HEK293 (cell line): Measurements from ENCODE around the gene NUAK1.

ENCODE experiments used
- CTCF ChIA-PET: fragments of 350-600 bp; formaldehyde crosslinking; extraction: SDS; loops from one replicate; lab custom pipeline; 2021; ENCODE audit warnings: antibody characterized with exemption; lab: Yijun Ruan, JAX
- POLR2A ChIA-PET: fragments of 300-600 bp; formaldehyde crosslinking; extraction: SDS; loops from one replicate; lab custom pipeline; 2020; ENCODE audit warnings: antibody characterized with exemption, inconsistent platforms; lab: Yijun Ruan, JAX
- H3K27ac ChIP-seq: fragments of 200-500 bp; sonication (Bioruptor generic); 2 replicates; pipeline ENCODE4 v1.5.1; 2014; ENCODE audit warnings: low read depth, low read length, control low read depth, inconsistent platforms; ENCODE audit errors: extremely low read depth
- H3K36me3 ChIP-seq, 2 experiments: fragments of 200-500 bp in 1 of 2; sonication (Bioruptor generic) in 1 of 2; 1 replicate in 1 of 2; 2 replicates in 1 of 2; pipeline ENCODE4 v1.5.1; 2014 to 2017; ENCODE audit warnings: inconsistent platforms in 2 of 2, low read length in 2 of 2; ENCODE audit not compliant: control insufficient read depth in 2 of 2, insufficient read depth in 1 of 2
- H3K4me1 ChIP-seq: fragments of 200-500 bp; sonication (Bioruptor generic); 2 replicates; pipeline ENCODE4 v1.5.1; 2014; ENCODE audit warnings: mild to moderate bottlenecking, low read length, inconsistent platforms; ENCODE audit not compliant: control insufficient read depth, insufficient read depth
- H3K4me3 ChIP-seq: 2 replicates; pipeline ENCODE4 v1.5.1; 2011; ENCODE audit warnings: low read depth, mild to moderate bottlenecking, control low read depth, low read length, moderate library complexity
- H3K9me3 ChIP-seq: fragments of 200-500 bp; sonication (Bioruptor generic); 2 replicates; pipeline ENCODE4 v1.5.1; 2014; ENCODE audit warnings: low read depth, low read length, inconsistent platforms; ENCODE audit not compliant: control insufficient read depth, insufficient read depth
- BCL6B ChIP-seq: fragments of 450-650 bp; formaldehyde crosslinking; IDR thresholded peaks from 2 replicates; pipeline ENCODE4 v1.5.1; 2017; ENCODE audit warnings: missing biosample characterization, missing genetic modification characterization
- MYNN ChIP-seq: fragments of 450-650 bp; formaldehyde crosslinking; IDR thresholded peaks from 2 replicates; pipeline ENCODE4 v1.5.1; 2016; ENCODE audit warnings: missing biosample characterization, missing genetic modification characterization, borderline replicate concordance
- SP3 ChIP-seq: fragments of 450-650 bp; formaldehyde crosslinking; IDR thresholded peaks from 2 replicates; pipeline ENCODE4 v1.5.1; 2016; ENCODE audit warnings: missing biosample characterization, missing genetic modification characterization
- ZBTB17 ChIP-seq: fragments of 450-650 bp; formaldehyde crosslinking; IDR thresholded peaks from 2 replicates; pipeline ENCODE4 v1.5.1; 2016; ENCODE audit warnings: missing biosample characterization, missing genetic modification characterization
- ZBTB44 ChIP-seq: fragments of 450-650 bp; IDR thresholded peaks from 2 replicates; pipeline ENCODE4 v1.5.1; 2018; ENCODE audit warnings: missing biosample characterization, mild to moderate bottlenecking, missing genetic modification characterization
- ZFP37 ChIP-seq: fragments of 450-650 bp; formaldehyde crosslinking; IDR thresholded peaks from 2 replicates; pipeline ENCODE4 v1.5.1; 2016; ENCODE audit warnings: missing biosample characterization, missing genetic modification characterization
- ZNF114 ChIP-seq: fragments of 450-650 bp; formaldehyde crosslinking; IDR thresholded peaks from 2 replicates; pipeline ENCODE4 v1.5.0; 2017; ENCODE audit warnings: missing biosample characterization, missing genetic modification characterization
- ZNF146 ChIP-seq: fragments of 450-650 bp; formaldehyde crosslinking; IDR thresholded peaks from 2 replicates; pipeline ENCODE4 v1.5.1; 2016; ENCODE audit warnings: missing biosample characterization, missing genetic modification characterization
- ZNF155 ChIP-seq: fragments of 450-650 bp; formaldehyde crosslinking; IDR thresholded peaks from 2 replicates; pipeline ENCODE4 v1.5.1; 2016; ENCODE audit warnings: missing biosample characterization, missing genetic modification characterization
- ZNF221 ChIP-seq: fragments of 450-650 bp; formaldehyde crosslinking; IDR thresholded peaks from 2 replicates; pipeline ENCODE4 v1.5.1; 2017; ENCODE audit warnings: missing biosample characterization, missing genetic modification characterization, borderline replicate concordance
- ZNF223 ChIP-seq: fragments of 450-650 bp; formaldehyde crosslinking; IDR thresholded peaks from 2 replicates; pipeline ENCODE4 v1.5.1; 2016; ENCODE audit warnings: missing biosample characterization, missing genetic modification characterization
- ZNF23 ChIP-seq: fragments of 450-650 bp; formaldehyde crosslinking; IDR thresholded peaks from 2 replicates; pipeline ENCODE4 v1.5.1; 2016; ENCODE audit warnings: missing biosample characterization, missing genetic modification characterization, borderline replicate concordance
- ZNF324 ChIP-seq: fragments of 450-650 bp; formaldehyde crosslinking; IDR thresholded peaks from 2 replicates; pipeline ENCODE4 v1.5.1; 2016; ENCODE audit warnings: missing biosample characterization, missing genetic modification characterization
- ZNF37A ChIP-seq: fragments of 450-650 bp; IDR thresholded peaks from 2 replicates; pipeline ENCODE4 v1.5.1; 2018; ENCODE audit warnings: missing biosample characterization, missing genetic modification characterization
- ZNF391 ChIP-seq: fragments of 450-650 bp; formaldehyde crosslinking; IDR thresholded peaks from 2 replicates; pipeline ENCODE4 v1.5.1; 2016; ENCODE audit warnings: low read depth, missing biosample characterization, missing genetic modification characterization, borderline replicate concordance
- ZNF398 ChIP-seq: fragments of 450-650 bp; formaldehyde crosslinking; IDR thresholded peaks from 2 replicates; pipeline ENCODE4 v1.5.1; 2017; ENCODE audit warnings: missing biosample characterization, missing genetic modification characterization
- ZNF48 ChIP-seq: fragments of 450-650 bp; formaldehyde crosslinking; IDR thresholded peaks from 2 replicates; pipeline ENCODE4 v1.5.1; 2016; ENCODE audit warnings: missing biosample characterization, missing genetic modification characterization
- ZNF596 ChIP-seq: fragments of 450-650 bp; IDR thresholded peaks from 2 replicates; pipeline ENCODE4 v1.5.0; 2018; ENCODE audit warnings: missing biosample characterization, mild to moderate bottlenecking, missing genetic modification characterization, moderate library complexity
- ZNF621 ChIP-seq: fragments of 450-650 bp; formaldehyde crosslinking; IDR thresholded peaks from 2 replicates; pipeline ENCODE4 v1.5.1; 2017; ENCODE audit warnings: missing biosample characterization, missing genetic modification characterization
- ZNF664 ChIP-seq: fragments of 450-650 bp; formaldehyde crosslinking; IDR thresholded peaks from 2 replicates; pipeline ENCODE4 v1.5.1; 2016; ENCODE audit warnings: missing biosample characterization, missing genetic modification characterization
- ZNF830 ChIP-seq: fragments of 450-650 bp; IDR thresholded peaks from 2 replicates; pipeline ENCODE4 v1.5.0; 2018; ENCODE audit warnings: missing biosample characterization, missing genetic modification characterization, low read depth, mild to moderate bottlenecking, moderate library complexity
- ZNF837 ChIP-seq: fragments of 450-650 bp; formaldehyde crosslinking; IDR thresholded peaks from 2 replicates; pipeline ENCODE4 v1.5.1; 2016; ENCODE audit warnings: missing biosample characterization, missing genetic modification characterization

The NUAK1 gene

GRCh38 chr12:106030210-106031071 lies 108.3 kb downstream of the NUAK1 start (continued):
- no peak for TF ChIP-seq ZNF23
- no peak for TF ChIP-seq ZNF223 (tag by site-specific recombination)
- TF ChIP-seq ZNF391 (tag by site-specific recombination): no peak

- POLR2A ChIA-PET: no interaction called here
- Histone ChIP-seq H3K27ac (no peak overlapping the region), H3K36me3 (no peaks in the 10 kb centered on the region), H3K4me1 (peaks cover 10% of the 10 kb centered on the region), H3K9me3 (no peaks in the 10 kb centered on the region), H3K4me3 (no peak overlapping the region)
- CTCF ChIA-PET: interaction anchor here (0.7 to 3.2 kb wide), 2 partner anchors 107 to 170 kb away, joined by 3 to 15 read pairs; no protein-coding TSS in a partner anchor
- no peak for TF ChIP-seq ZNF830
- TF ChIP-seq ZNF596 (tag by site-specific recombination): no peak
- no peak for TF ChIP-seq ZNF155 (tag by site-specific recombination)
- 0 out of 2 replicates have a peak, but pooled peaks have one; percentile 31 for TF ChIP-seq ZBTB17 (tag by site-specific recombination)
Measured at GRCh38 chr12:106029532-106029931, 109.2 kb downstream of the NUAK1 start.

GRCh38 chr12:106027911-106028310 lies 110.8 kb downstream of the NUAK1 start:
- no peak overlapping the region for H3K27ac ChIP-seq
- H3K36me3 ChIP-seq: no peaks in the 10 kb centered on the region
- POLR2A ChIA-PET: no interaction called here
- CTCF ChIA-PET: no interaction called here
- no peak for TF ChIP-seq ZNF114 (tag by site-specific recombination)
- TF ChIP-seq BCL6B: no peak
- TF ChIP-seq ZNF324 (tag by site-specific recombination): no peak
- TF ChIP-seq ZBTB44 (tag by site-specific recombination): no peak
- no peak for TF ChIP-seq ZNF37A (tag by site-specific recombination)
- TF ChIP-seq ZNF146: no peak
- TF ChIP-seq ZNF221 (tag by site-specific recombination): no peak
- TF ChIP-seq ZNF48: no peak
- TF ChIP-seq ZNF398 (tag by site-specific recombination): no peak
- no peak for TF ChIP-seq ZNF621
- no peak for TF ChIP-seq MYNN
- no peak for TF ChIP-seq ZFP37 (tag by site-specific recombination)
- TF ChIP-seq SP3 (tag by site-specific recombination): no peak
- TF ChIP-seq ZNF837 (tag by site-specific recombination): no peak
- no peak for TF ChIP-seq ZNF391 (tag by site-specific recombination)
- no peak for TF ChIP-seq ZNF664
- H3K4me3 ChIP-seq: no peak overlapping the region
- peaks cover 10% of the 10 kb centered on the region for H3K4me1 ChIP-seq
- H3K9me3 ChIP-seq: no peaks in the 10 kb centered on the region
